ENCODE results near the gene MOV10. TPM values are rescaled to one million over a fixed set of nuclear protein-coding genes. Genes with fewer than 3 reads are reported as not detected.

Gene MOV10
- total and polyA plus RNA-seq, 2 of the 13 experiments (the other 11 are each of a cell fraction or from before 2014, with no cell fraction given) = 56.4 to 58.2 TPM

GRCh38 chr1:112702420-112703261 is 28.2 kb downstream of the MOV10 start:
- Histone ChIP-seq H3K9me3 (ENCODE audit: low read length) (no peaks in the 10 kb centered on the region), H3K9ac (ENCODE audit: insufficient read depth, low read depth, low read length) (no peak overlapping the region), H3K79me2 (ENCODE audit: insufficient read depth, low read length) (peaks cover 22% of the 10 kb centered on the region), H3K4me1 (ENCODE audit: insufficient read depth, low read length) (peaks cover 78% of the 10 kb centered on the region), H3K27ac (ENCODE audit: extremely low read length, insufficient read depth, low read length) (no peak overlapping the region), H3K4me2 (ENCODE audit: low read depth, low read length) (no peak overlapping the region), H4K20me1 (ENCODE audit: insufficient read depth, low read length) (no peaks in the 10 kb centered on the region), H3K27me3 (ENCODE audit: control insufficient read depth in 1 of 2, insufficient read depth in 2 of 2, low read length in 2 of 2) (peaks cover 0 to 4% of the 10 kb centered on the region in 2 experiments; a peak in 1 of 5 replicates), H3K4me3 (replicated peaks in 1 of 3; ENCODE audit: insufficient read depth in 1 of 3, low read depth in 2 of 3, low read length in 3 of 3) (no peak overlapping the region), H2AFZ (ENCODE audit: low read length) (no peak overlapping the region), H3K36me3 (replicated peaks in 1 of 2; ENCODE audit: control insufficient read depth in 1 of 2, insufficient read depth in 2 of 2, low read length in 2 of 2) (peaks cover 6 to 34% of the 10 kb centered on the region in 2 experiments; a peak in 4 of 5 replicates)
- in situ Hi-C loops (cut with HindIII; ENCODE audit: extremely low pct_ligation_motif_present, low pct_unique_long_range_greater_than_20kb) = loop anchor here (10.0 to 25.0 kb wide), 2 partner anchors 198 to 335 kb away; partner anchors contain the start of gene WNT2B
- WGBS (ENCODE audit: low lambda C conversion rate) = 96% methylated on average over 10 of the region's 12 CpGs
- CTCF ChIA-PET (ENCODE audit: low intra/inter-chr PET ratio, low total read pairs) = no interaction called here
- POLR2A ChIA-PET = interaction anchor here (9.2 kb wide), 1 partner anchor 29 kb away, joined by 251 read pairs; the partner anchor contains the start of gene MOV10
- DNase-seq (ENCODE audit: low spot score) (no peak), ATAC-seq (no peak), FAIRE-seq (no peak)
- BruUV-seq (replicated peaks) = no TSS peak
- intact Hi-C loops (cut with micrococcal nuclease; ENCODE audit: unreplicated experiment) = no loop called here
- 0 out of 2 replicates have a peak, but pooled peaks have one; percentile 22 for TF ChIP-seq ZFP91 (CRISPR knock-in tag; IDR thresholded peaks at IDR 0.05; ENCODE audit: borderline replicate concordance)
- TF ChIP-seq RBM22 (optimal IDR thresholded peaks at IDR 0.05; ENCODE audit: low read length) = peak; percentile 60
- no peak for TF ChIP-seq YEATS2 (CRISPR knock-in tag; IDR thresholded peaks at IDR 0.05; ENCODE audit: borderline replicate concordance)
- 0 out of 2 replicates have a peak, but pooled peaks have one; percentile 41 for TF ChIP-seq ZC3H13 (CRISPR knock-in tag; IDR thresholded peaks at IDR 0.05)
- TF ChIP-seq CREB1 (IDR thresholded peaks at IDR 0.05) = no peak
- no peak for TF ChIP-seq CREB1 (CRISPR knock-in tag; IDR thresholded peaks at IDR 0.05)
